Measurements from ENCODE around the gene CLDN1. TPM values are rescaled to one million over a fixed set of nuclear protein-coding genes. Genes with fewer than 3 reads are reported as not detected.

CLDN1 gene
- total RNA-seq, 4 donors from 2014 or later = 0.37 to 0.95 (median 0.82) TPM; not detected in 1

DNA sequence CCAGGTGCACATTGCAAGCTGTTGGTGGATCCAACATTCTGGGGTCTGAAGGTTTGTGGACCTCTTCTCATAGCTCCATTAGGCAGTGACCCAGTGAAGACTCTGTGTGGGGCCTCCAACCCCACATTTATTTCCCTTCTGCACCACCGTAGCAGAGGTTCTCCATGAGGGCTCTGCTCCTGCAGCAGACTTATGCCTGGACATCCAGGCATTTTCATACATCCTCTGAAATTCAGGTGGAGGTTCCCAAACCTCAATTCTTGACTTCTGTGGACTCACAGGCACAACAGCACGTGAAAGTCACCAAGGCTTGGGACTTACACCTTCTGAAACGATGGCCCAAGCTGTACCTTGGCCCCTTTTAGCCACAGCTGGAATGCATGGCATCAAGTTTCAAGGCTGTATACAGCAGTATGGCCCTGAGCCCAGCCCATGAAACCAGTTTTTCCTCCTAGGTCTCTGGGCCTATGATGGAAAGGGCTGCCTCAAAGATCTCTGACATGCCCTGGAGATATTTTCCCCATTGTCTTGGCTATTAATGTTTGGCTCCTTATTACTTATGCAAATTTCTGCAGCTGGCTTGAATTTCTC, 30.2 kb downstream of the CLDN1 start:
- no peak for DNase-seq
- peaks cover 0 to 5% of the 10 kb centered on the region in 2 donors for H3K9me3 ChIP-seq

DNA sequence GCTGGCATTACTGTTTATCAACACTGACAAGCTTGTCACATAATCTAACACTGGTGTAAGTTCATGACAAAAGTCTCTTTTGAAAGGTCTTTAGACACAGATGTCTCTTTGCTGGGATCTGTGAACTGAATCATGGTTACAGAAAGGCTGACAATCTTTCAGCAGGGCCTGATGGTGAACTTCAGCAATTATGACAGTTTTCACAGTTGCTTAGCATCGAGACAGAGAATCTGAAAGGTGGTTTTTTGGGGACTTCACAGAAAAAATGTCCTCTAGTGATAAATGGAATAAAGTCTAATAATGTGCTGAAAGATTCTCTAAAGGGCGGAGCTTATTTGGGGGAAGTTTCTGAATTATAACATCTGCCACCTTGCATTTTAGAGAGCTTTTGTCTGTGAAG, 32.3 kb downstream of the CLDN1 start:
- Histone ChIP-seq H3K4me3 (no peak overlapping the region), H3K27ac (no peak overlapping the region), H3K36me3 (no peaks in the 10 kb centered on the region), H3K4me1 (no peaks in the 10 kb centered on the region), H3K27me3 (no peaks in the 10 kb centered on the region), H3K9me3 (peaks cover 7 to 17% of the 10 kb centered on the region in 2 donors)
- 55 to 88% methylated on average over 1 to 2 of the region's 2 CpGs for WGBS, 2 donors (ENCODE audit: low coverage in 1 of 2)
- in situ Hi-C loops (cut with MboI; ENCODE audit: low pct_ligation_motif_present in 1 of 4, low pct_unique_long_range_greater_than_20kb in 1 of 4, low sequenced_read_pairs in 3 of 4) = no loop called here
- DNase-seq = no peak
- no peak for TF ChIP-seq POLR2A (IDR thresholded peaks at IDR 0.05)
- TF ChIP-seq, protein P1, sequence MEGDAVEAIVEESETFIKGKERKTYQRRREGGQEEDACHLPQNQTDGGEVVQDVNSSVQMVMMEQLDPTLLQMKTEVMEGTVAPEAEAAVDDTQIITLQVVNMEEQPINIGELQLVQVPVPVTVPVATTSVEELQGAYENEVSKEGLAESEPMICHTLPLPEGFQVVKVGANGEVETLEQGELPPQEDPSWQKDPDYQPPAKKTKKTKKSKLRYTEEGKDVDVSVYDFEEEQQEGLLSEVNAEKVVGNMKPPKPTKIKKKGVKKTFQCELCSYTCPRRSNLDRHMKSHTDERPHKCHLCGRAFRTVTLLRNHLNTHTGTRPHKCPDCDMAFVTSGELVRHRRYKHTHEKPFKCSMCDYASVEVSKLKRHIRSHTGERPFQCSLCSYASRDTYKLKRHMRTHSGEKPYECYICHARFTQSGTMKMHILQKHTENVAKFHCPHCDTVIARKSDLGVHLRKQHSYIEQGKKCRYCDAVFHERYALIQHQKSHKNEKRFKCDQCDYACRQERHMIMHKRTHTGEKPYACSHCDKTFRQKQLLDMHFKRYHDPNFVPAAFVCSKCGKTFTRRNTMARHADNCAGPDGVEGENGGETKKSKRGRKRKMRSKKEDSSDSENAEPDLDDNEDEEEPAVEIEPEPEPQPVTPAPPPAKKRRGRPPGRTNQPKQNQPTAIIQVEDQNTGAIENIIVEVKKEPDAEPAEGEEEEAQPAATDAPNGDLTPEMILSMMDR (IDR thresholded peaks at IDR 0.05) = no peak
- TF ChIP-seq EP300 (IDR thresholded peaks at IDR 0.05; ENCODE audit: low read depth) = no peak
- TF ChIP-seq POLR2AphosphoS5 (IDR thresholded peaks at IDR 0.05) = no peak
- intact Hi-C loops (cut with DNase I; ENCODE audit: low total_unique reads) = no loop called here

More for the DNA sequence above, 30.2 kb downstream of the CLDN1 start:
- no peaks in the 10 kb centered on the region for H3K4me1 ChIP-seq
- H3K4me3 ChIP-seq = no peak overlapping the region
- TF ChIP-seq POLR2A (IDR thresholded peaks at IDR 0.05) = no peak
- TF ChIP-seq, protein P1 (IDR thresholded peaks at IDR 0.05) = no peak
- TF ChIP-seq POLR2AphosphoS5 (IDR thresholded peaks at IDR 0.05) = no peak
- TF ChIP-seq EP300 (IDR thresholded peaks at IDR 0.05; ENCODE audit: low read depth) = no peak
- intact Hi-C loops (cut with DNase I; ENCODE audit: low total_unique reads) (no loop called here), in situ Hi-C loops (cut with MboI; ENCODE audit: low pct_ligation_motif_present in 1 of 4, low pct_unique_long_range_greater_than_20kb in 1 of 4, low sequenced_read_pairs in 3 of 4) (no loop called here)
- WGBS, 2 donors (ENCODE audit: low coverage in 1 of 2) = 74% methylated on average over 3 of the region's 3 CpGs; no CpG with 5 or more reads in 1 of the 2 donors
- no peaks in the 10 kb centered on the region for H3K36me3 ChIP-seq
- no peaks in the 10 kb centered on the region for H3K27me3 ChIP-seq
- H3K27ac ChIP-seq = no peak overlapping the region

DNA sequence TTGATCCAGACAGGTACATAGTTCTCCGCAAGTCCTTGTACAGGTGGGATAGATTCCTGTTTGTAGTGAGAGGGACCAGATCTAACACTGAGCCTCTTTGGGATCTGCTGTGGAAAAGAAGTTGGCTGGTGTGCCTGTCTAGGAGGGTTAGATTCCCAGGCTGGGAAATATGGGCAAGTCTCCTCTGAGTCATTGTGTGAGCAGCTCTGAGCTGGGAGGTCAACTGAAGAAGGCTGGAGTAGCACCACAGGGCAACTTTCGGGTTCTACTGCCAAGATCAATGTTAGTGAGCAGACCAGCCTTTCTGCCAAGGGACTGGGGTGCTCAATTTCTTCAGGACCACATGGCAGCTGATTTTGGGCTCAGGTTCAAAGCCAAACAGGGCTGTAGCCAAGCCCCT, 33.4 kb downstream of the CLDN1 start:
- intact Hi-C loops (cut with DNase I; ENCODE audit: low total_unique reads) (no loop called here), in situ Hi-C loops (cut with MboI; ENCODE audit: low pct_ligation_motif_present in 1 of 4, low pct_unique_long_range_greater_than_20kb in 1 of 4, low sequenced_read_pairs in 3 of 4) (no loop called here)
- TF ChIP-seq POLR2AphosphoS5 (IDR thresholded peaks at IDR 0.05) = no peak
- TF ChIP-seq EP300 (IDR thresholded peaks at IDR 0.05; ENCODE audit: low read depth) = no peak
- no peak for TF ChIP-seq POLR2A (IDR thresholded peaks at IDR 0.05)
- TF ChIP-seq, protein P1 (IDR thresholded peaks at IDR 0.05) = no peak
- no peaks in the 10 kb centered on the region for H3K36me3 ChIP-seq
- H3K4me1 ChIP-seq = no peaks in the 10 kb centered on the region
- H3K27ac ChIP-seq = no peak overlapping the region
- 92% methylated on average over 2 of the region's 2 CpGs; no CpG with 5 or more reads in 1 of the 2 donors for WGBS, 2 donors (ENCODE audit: low coverage in 1 of 2)
- H3K4me3 ChIP-seq = no peak overlapping the region
- no peak for DNase-seq
- H3K27me3 ChIP-seq = no peaks in the 10 kb centered on the region
- peaks cover 7 to 19% of the 10 kb centered on the region in 2 donors for H3K9me3 ChIP-seq

DNA sequence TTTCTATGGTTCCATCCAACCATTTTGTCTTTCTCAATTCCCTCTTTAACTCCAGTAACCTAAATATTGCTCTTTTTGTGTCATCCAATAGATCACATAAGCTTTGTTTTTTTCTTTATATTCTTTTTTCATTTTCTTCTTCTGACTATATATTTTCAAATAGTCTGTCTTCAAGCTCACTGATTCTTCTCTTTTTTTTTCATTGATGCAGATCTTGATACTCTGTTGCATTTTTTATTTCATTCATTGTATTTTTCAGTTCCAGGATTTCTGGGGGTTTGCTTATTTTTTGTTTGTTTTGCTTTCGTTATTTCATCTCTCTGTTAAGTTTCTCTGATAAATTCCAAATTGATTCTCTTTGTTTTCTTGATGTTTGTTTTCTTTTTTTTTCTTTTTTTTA, 36.2 kb downstream of the CLDN1 start:
- no peaks in the 10 kb centered on the region for H3K4me1 ChIP-seq
- H3K27me3 ChIP-seq = no peaks in the 10 kb centered on the region
- H3K36me3 ChIP-seq = no peaks in the 10 kb centered on the region
- H3K4me3 ChIP-seq = no peak overlapping the region
- peaks cover 7 to 14% of the 10 kb centered on the region in 2 donors for H3K9me3 ChIP-seq
- intact Hi-C loops (cut with DNase I; ENCODE audit: low total_unique reads) (no loop called here), in situ Hi-C loops (cut with MboI; ENCODE audit: low pct_ligation_motif_present in 1 of 4, low pct_unique_long_range_greater_than_20kb in 1 of 4, low sequenced_read_pairs in 3 of 4) (no loop called here)
- DNase-seq = no peak
- 75 to 87% methylated on average over 1 of the region's 1 CpG for WGBS, 2 donors (ENCODE audit: low coverage in 1 of 2)
- TF ChIP-seq, protein P1 (IDR thresholded peaks at IDR 0.05) = no peak
- TF ChIP-seq EP300 (IDR thresholded peaks at IDR 0.05; ENCODE audit: low read depth) (no peak), POLR2AphosphoS5 (IDR thresholded peaks at IDR 0.05) (no peak), POLR2A (IDR thresholded peaks at IDR 0.05) (no peak)
- H3K27ac ChIP-seq = no peak overlapping the region

Measured in transverse colon (tissue), 4 donors.